Subcutaneous adipose tissue (tissue), 4 donors: Measurements from ENCODE around the gene PKMYT1. TPM values are rescaled to one million over a fixed set of nuclear protein-coding genes. Genes with fewer than 3 reads are reported as not detected.

Experiments
- total RNA-seq, 4 donors: library from RNA; depleted of rRNA; stranded (reverse); fragments of >200 nt; gene quantifications; one replicate each; pipeline ENCODE4 v1.1.0, GENCODE V29; 2016
- TF ChIP-seq, protein P1 (sequence below): fragments of 450-650 bp; IDR thresholded peaks from one replicate; pipeline ENCODE4 v1.5.1; 2016; ENCODE audit warnings: low read depth, mild to moderate bottlenecking, control low read depth, antibody characterized with exemption, moderate library complexity

PKMYT1 gene
- total RNA-seq, 4 donors from 2014 or later, result 1.5 to 2.0 (median 1.8) TPM; not detected in 1

DNA sequence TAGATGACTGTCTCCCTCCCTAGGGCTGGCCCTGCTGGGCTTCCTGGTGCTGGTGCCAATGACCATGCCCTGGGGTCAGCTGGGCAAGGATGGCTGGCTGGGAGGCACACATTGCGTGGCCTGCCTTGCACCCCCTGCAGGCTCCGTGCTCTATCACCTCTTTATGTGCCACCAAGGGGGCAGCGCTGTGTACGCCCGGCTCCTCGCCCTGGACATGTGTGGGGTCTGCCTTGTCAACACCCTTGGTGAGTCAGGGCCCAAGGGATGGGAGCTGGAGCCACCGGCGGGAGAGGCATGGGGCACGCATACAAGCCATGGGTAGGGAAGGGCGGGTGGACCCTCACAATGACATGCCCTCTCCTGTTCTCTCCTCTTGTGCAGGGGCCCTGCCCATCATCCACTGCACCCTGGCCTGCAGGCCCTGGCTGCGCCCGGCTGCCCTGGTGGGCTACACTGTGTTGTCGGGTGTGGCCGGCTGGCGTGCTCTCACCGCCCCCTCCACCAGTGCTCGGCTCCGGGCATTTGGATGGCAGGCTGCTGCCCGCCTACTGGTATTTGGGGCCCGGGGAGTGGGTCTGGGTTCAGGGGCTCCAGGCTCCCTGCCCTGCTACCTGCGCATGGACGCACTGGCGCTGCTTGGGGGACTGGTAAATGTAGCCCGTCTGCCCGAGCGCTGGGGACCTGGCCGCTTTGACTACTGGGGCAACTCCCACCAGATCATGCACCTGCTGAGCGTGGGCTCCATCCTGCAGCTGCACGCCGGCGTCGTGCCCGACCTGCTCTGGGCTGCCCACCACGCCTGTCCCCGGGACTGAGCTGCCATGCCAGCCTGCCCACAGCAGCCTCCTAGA, 8.9 kb downstream of the PKMYT1 start:
- TF ChIP-seq, protein P1, sequence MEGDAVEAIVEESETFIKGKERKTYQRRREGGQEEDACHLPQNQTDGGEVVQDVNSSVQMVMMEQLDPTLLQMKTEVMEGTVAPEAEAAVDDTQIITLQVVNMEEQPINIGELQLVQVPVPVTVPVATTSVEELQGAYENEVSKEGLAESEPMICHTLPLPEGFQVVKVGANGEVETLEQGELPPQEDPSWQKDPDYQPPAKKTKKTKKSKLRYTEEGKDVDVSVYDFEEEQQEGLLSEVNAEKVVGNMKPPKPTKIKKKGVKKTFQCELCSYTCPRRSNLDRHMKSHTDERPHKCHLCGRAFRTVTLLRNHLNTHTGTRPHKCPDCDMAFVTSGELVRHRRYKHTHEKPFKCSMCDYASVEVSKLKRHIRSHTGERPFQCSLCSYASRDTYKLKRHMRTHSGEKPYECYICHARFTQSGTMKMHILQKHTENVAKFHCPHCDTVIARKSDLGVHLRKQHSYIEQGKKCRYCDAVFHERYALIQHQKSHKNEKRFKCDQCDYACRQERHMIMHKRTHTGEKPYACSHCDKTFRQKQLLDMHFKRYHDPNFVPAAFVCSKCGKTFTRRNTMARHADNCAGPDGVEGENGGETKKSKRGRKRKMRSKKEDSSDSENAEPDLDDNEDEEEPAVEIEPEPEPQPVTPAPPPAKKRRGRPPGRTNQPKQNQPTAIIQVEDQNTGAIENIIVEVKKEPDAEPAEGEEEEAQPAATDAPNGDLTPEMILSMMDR, result no peak

- TF ChIP-seq, protein P1, result no peak
Measured at GRCh38 chr16:2970563-2970962, 9.7 kb downstream of the PKMYT1 start.

DNA sequence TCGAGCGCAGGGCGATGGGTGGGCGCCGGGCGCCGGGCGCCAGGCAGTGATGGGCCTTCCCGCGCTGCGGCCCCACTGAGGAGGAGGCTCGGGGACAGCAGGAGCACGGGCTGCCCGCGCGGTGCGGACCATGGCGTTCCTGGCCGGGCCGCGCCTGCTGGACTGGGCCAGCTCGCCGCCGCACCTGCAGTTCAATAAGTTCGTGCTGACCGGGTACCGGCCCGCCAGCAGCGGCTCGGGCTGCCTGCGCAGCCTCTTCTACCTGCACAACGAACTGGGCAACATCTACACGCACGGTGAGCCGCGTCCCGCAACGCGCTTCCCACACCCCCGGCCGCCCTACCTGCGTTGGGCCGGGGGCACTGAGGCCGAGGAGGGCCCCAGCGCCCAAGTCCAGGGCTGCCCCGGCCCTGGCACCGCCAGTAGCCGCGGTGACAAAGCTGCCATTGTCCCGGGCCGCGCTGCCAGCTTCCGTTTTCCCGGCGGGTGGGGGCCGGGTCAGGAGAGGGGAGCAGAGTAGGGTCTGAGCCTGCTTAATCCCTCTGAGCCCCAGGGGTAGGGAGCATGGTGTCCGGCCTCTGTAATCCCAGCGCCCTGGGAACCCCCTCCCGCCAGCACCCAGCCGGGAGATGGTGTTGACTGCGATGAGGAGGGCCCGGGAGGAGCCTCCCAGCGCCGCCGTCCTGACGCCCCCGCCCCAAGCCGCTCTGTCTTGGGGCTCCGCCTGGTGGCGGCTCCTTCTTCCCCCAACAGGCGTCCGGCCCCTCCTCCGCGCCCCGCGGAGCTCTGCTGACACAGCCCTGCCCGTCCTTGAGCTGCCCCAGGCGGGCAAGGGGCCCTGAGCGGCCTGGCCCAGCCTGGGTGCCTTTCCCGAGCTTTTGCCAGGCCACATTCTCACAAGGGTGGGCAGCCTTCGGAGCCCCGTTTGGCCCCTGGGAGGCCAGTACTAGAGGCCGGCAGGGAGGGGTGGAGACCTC, 10.4 kb downstream of the PKMYT1 start:
- TF ChIP-seq, protein P1, result no peak

DNA sequence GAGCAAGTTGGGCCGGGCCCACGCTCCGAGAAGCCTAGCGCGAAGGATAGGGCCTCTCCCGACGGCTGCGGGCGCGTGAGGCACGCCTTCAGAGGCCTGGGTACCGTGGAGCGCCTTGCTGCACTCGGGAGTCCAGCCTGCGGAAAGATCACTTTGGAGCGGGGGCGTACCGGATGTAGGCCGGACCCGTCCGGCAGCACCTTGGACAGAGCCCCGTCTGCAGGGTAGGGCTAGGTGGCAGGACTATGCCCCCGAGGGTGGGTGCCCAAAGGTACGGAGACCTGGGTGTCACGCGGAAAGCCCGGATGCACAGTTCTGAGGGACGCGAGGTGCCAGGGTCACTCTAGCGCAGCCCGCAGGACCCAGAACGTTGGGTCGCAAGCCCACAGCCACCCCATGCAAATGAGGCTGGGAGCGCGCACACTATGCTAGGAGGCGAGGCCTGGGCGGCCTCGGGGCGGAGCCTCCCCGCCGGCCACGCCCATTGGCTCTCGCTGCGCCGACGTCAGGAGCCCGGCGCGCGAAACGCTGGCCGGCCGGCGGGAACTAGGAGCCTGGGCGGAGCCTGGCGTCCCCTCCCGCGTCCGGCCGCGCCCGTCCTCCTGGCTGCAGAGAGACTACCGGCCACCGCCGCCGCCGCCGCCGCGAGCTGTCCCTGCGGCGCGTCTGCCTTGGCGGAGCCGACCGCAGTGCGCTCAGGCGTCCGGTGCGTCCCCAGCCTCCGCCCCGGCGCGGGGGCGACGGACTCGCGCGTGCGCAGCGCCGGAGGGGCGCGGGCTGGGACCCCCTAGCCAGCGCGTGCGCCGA, 11.3 kb downstream of the PKMYT1 start, which contains the start of gene PAQR4:
TSS of gene PAQR4 (plus strand) at position 611 of the 807 bp plus-strand sequence. CDS start 327 bp downstream, outside the sequence.
- TF ChIP-seq, protein P1, result no peak

DNA sequence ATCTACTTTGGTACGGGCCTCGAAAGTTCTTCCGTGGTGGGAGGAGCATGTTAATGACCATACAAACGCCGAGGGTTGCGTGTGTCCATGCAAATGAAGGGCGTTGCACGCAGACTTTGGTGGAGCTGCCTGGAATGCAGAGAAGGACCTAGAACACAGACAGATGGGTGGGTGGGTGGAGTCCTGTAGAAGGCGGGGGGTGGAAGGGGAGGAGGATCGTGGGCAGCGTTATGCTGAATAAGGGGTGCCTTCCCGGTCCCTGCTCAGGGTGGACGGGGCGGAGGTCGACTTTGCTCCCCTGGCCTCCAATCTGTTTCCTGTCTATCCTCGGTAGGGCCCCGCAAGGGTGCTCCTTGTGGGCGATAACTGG, 11.9 kb downstream of the PKMYT1 start:
- TF ChIP-seq, protein P1, result no peak

- TF ChIP-seq, protein P1, result no peak
Measured at GRCh38 chr16:2967721-2968161, 12.5 kb downstream of the PKMYT1 start.
